Skeletal muscle cell (primary cell): ENCODE results near the gene HS3ST4.

Experiments used
- DNase-seq: peaks from one replicate; pipeline ENCODE4 v3.0.0-alpha.2; 2010; ENCODE audit warnings: low read depth
- H3K4me3 ChIP-seq: 2 replicates; pipeline ENCODE4 v1.5.1; 2011; ENCODE audit warnings: low read depth, mild to moderate bottlenecking, control low read depth, low read length, moderate library complexity

Gene HS3ST4

GRCh38 chr16:25691519-25692091 lies at the start of gene HS3ST4:
HS3ST4 (plus strand) TSS chr16:25691959.
- H3K4me3 ChIP-seq, result no peak within 1 kb of the TSS
- no peak for DNase-seq

DNA sequence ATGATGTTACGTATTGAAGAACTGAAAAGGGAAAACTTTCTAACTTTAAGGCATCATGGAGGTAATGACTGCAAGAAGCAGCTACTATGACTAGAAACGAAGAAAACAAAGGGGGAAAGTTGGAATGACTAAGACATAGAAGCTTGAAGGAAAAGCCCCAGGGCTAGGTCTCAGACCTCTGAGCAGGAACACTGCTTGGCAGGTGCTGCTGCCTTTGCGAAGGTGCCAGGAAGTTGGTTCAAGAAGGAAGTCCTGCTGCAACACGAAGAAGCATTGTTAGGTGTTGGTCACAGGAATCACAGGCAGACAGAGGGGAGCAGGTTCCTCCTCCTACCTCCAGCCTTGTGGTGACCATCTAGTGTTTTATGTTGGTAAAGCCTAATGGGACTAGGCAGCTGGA lies 48.1 kb upstream of the HS3ST4 start:
- no peak overlapping the region for H3K4me3 ChIP-seq
- DNase-seq, result no peak

- no peak for DNase-seq
- H3K4me3 ChIP-seq, result no peak overlapping the region
Observed at GRCh38 chr16:25656639-25657038, 35.1 kb upstream of the HS3ST4 start.

DNA sequence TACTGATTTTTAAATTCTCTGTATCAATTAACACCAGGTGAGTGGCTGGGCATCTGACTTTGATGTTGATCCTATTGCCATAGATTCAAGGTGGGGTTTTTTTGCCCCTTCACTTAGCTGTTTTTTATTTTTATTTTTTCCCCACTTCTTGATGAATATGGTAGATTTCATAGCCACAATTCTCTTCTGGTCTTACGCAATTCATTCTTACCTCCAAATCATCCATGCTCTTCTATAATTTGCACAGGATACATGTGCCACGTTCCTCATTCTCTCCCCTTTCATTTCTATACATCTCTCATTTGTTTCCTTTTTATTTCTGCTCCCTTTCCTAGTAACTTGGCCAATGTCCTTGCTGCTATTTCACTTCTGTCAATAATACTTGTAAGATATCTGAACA lies 14.9 kb upstream of the HS3ST4 start:
- no peak for DNase-seq

DNA sequence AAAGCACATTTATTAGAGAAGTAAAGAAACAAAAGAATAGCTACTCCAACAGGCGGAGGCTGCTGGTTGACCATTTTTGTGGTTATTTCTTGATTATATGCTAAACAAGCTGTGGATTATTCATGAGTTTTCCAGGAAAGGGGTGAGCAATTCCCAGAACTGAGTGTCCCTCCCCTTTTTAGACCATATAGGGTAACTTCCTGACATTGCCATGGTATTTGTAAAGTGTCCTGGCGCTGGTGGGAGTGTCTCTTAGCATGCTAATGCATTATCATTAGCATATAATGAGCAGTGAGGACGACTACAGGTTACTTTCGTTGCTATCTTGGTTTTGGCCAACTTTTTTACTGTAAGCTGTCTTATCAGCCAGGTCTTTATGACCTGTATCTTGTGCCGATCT lies 12.2 kb upstream of the HS3ST4 start:
- no peak overlapping the region for H3K4me3 ChIP-seq
- no peak for DNase-seq

More for the DNA sequence above, 14.9 kb upstream of the HS3ST4 start:
- H3K4me3 ChIP-seq, result no peak overlapping the region

- DNase-seq, result no peak
- H3K4me3 ChIP-seq, result no peak overlapping the region
Observed at GRCh38 chr16:25689137-25689836, 2.5 kb upstream of the HS3ST4 start.

DNA sequence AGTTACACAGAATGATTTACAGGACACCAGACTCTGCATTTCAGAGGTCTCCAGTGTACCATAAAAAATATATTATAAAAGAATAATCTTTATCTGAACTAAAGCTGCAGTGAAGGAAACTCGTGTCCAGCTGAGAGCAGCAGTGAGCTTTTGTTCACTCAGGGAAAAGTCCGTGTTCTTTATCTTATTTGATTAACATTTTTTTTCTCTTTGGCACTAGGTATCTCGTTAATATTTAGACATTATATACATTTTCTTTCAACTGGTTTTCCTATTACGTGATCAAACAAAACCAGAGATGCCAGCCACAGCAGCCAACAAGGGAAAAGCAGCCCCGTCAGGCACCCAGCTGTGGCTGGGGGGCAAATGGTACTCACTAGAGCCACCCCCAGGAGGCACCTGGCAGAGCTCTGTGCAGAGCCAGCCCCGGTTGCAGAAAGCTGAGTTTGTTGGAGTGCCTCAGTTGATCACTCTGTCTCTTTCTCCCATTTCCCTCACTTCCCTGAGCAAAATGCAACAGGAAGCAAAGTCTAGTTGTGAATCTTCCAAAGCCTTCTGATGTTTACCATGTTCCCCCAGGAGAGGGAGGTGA lies 1.1 kb upstream of the HS3ST4 start:
- DNase-seq, result no peak
- no peak overlapping the region for H3K4me3 ChIP-seq

DNA sequence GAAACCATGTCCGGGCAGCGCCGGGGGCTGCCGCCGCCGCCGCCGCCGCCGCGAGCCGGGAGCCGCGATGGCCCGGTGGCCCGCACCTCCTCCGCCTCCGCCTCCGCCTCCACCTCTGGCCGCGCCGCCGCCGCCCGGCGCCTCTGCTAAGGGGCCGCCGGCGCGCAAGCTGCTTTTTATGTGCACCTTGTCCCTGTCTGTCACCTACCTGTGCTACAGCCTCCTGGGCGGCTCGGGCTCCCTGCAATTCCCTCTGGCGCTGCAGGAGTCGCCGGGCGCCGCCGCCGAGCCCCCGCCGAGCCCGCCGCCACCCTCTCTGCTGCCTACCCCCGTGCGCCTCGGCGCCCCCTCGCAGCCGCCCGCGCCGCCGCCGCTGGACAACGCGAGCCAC lies 587 bp downstream of the HS3ST4 start:
- H3K4me3 ChIP-seq, result no peak overlapping the region

GRCh38 chr16:25692742-25693508 lies 1.2 kb downstream of the HS3ST4 start:
- DNase-seq, result no peak
- H3K4me3 ChIP-seq, result no peak overlapping the region

More for the DNA sequence above, 587 bp downstream of the HS3ST4 start:
- no peak for DNase-seq

DNA sequence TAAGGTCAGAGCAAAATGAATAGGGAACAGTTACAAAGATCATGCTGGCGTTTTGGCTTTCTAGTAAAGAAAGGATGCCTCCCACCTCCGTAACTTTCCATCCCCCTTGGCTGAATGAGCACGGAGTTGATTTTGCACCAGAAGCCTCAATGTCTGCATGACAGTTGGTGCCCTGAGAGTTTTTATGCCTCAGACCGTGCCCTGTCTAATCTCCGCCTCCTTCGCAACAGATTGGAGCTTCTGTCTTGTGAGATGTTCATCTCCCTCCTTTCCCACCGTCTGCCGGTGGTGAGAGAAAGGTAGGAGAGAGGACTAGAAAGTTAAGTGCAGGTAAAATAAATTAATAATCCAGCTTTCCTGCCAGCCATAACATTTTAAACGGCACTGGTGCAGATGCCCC lies 1.9 kb downstream of the HS3ST4 start:
- no peak overlapping the region for H3K4me3 ChIP-seq
- DNase-seq, result no peak

- H3K4me3 ChIP-seq, result no peak overlapping the region
- no peak for DNase-seq
Observed at GRCh38 chr16:25699069-25699468, 7.3 kb downstream of the HS3ST4 start.

DNA sequence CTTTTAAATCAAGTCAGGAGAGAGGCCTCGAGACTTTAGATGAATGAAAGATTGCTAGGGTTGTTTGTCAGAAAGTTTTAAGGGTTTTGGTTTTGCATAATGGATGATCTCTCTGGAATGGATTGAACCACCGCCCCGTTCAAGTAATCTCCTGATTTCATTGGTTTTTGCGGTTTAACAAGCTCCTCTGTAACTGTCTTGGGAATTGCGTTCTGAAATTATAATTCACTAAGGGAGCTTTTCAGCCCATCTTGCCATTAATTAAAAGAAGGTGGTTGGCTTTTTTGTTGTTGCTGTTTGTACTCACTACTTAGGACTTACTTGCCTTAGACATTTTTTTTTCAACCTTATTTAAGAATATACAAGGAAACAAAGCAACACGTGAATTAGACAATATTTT lies 8.8 kb downstream of the HS3ST4 start:
- no peak overlapping the region for H3K4me3 ChIP-seq
- DNase-seq, result no peak

DNA sequence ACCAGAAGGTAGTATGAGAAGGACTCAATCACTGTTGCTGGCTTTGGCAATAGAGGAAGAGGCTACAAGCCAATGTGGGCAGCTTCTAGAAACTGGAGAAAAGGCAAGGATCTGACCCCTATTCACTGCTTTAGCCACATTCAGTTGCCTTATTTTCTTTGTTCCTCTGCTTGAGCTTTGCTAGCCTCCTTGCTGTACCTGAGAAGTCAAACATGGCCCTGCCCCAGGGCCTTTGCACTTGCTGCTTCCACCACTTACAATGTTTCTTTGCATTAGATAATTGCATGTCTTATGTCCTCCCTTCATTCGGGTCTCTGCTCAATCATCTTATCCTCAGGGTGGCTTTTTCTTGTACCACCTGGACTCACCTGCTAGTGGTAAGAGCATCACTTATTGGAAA lies 15.8 kb downstream of the HS3ST4 start:
- no peak overlapping the region for H3K4me3 ChIP-seq
- no peak for DNase-seq

- no peak overlapping the region for H3K4me3 ChIP-seq
- DNase-seq, result no peak
Observed at GRCh38 chr16:25707982-25708583, 16.3 kb downstream of the HS3ST4 start.

DNA sequence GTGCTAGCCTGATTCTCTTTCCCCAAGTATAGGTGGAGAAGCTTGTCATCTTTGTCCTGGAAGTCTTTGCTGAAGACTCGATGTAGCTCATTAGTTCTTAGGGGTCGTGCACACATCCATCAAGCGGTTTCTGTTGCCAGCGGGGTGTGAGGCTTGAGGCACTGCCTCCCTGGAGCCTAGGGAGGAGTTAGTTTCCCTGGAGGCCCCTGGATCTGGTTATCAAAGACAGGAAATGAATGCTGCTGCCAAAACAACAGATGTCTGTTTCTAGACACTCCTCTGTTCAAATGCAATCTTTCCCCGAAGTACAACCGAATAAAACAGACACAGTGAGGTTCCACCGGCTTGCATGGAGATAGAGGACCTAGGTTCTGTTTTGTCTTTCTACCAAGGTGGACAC lies 17.5 kb downstream of the HS3ST4 start:
- no peak overlapping the region for H3K4me3 ChIP-seq
- DNase-seq, result no peak

DNA sequence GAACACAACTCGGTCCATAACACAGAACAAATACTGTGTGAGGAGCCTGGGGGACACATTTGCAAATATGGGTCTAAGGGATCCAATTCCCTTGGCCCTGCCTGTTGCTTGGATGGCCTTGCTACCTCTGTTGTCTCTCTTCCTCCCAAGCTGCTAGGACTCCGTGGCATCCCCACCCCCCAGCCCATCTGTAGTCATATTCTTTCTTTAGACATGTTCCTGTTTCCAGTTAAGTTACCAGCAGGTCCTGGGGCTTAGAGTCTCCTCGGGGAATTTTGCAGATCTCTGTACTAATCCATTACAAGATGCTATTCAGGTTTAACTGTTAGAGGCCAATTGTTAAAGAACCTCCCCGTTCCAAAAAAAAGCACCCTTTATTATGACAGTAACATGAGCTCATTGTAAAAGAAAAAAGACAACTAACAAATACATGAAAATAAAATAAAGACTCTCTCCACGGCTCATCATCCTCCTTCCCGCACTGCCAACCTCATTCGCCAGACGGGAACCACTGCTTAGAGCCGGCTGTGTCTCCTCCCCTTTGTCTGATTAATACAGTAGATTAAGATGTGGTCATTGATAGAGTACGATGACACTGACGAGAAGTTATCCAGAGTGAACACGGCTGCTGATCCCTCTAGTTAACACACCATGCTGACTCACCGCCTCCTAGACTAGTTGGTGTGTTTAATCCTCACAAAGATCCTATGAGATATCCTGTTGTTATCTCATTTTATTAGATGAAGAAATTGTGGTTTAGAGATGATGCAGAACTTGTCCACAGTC lies 22.2 kb downstream of the HS3ST4 start:
- no peak for DNase-seq
- H3K4me3 ChIP-seq, result no peak overlapping the region

DNA sequence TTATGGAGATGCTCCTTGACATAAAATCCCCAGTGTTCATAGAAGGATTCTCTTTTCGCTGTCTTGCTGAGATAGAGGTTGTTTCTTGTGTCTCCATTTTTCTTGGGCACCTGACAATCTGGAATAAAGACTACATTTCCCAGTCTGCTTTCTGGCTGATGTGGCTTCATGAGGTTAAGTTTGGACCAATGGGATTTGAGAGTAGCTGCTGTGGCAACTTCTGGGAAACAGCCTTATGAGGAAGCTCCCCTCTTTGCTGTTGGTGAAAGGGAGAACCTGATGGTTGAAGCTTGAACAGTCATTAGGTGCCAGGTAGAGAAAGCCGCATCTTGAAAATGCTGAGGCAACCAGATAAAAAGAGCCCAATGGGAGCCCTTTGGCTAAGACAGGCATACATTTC lies 24.4 kb downstream of the HS3ST4 start:
- H3K4me3 ChIP-seq, result no peak overlapping the region
- DNase-seq, result no peak

GRCh38 chr16:25721439-25721838 lies 29.7 kb downstream of the HS3ST4 start:
- DNase-seq, result no peak
- H3K4me3 ChIP-seq, result no peak overlapping the region

DNA sequence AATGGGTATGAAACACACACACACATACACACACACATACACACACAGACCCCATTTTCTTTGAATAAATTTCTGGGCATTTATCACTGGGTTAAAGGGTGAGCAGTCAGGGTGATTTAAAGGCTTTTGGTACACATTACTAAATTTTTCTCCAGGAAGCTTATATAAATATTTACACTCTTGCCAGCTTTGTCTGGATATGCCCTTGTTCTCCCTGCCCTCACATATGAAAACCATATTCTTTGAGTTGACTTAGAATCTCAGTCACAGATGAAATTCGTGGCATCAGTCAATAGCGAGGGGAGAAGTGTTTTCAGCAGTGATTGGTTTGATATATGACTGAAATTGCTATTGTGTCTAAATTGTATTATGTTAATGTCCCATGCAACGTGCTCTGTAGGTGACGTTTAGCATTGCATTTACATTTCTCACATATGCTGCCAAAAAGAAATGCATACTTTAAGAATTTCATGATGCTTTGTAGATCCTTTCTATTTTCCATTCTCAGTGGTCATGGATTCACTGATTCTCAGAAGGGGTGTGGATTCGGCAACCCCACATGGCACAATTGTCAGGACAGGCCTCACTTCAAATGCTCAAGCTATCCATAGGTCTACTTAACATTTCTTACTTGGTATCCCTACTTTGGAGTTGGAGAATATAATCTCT lies 34.8 kb downstream of the HS3ST4 start:
- DNase-seq, result no peak
- H3K4me3 ChIP-seq, result no peak overlapping the region
